GM18861 (cell line): Measurements from ENCODE around the gene BBOF1.
"Not testable (repeated sequence)": the region's sequence is repeated elsewhere in the genome, so short reads cannot be mapped to it uniquely, and the experiment has no call there.

ENCODE experiments used
- ATAC-seq: cut with Tn5 transposase; IDR thresholded peaks from one replicate; pipeline ENCODE4 v1.9.1; 2021; ENCODE audit not compliant: unreplicated experiment

The BBOF1 gene

GRCh38 chr14:74085828-74086227 is 66.7 kb downstream of the BBOF1 start:
- no peak for ATAC-seq

DNA sequence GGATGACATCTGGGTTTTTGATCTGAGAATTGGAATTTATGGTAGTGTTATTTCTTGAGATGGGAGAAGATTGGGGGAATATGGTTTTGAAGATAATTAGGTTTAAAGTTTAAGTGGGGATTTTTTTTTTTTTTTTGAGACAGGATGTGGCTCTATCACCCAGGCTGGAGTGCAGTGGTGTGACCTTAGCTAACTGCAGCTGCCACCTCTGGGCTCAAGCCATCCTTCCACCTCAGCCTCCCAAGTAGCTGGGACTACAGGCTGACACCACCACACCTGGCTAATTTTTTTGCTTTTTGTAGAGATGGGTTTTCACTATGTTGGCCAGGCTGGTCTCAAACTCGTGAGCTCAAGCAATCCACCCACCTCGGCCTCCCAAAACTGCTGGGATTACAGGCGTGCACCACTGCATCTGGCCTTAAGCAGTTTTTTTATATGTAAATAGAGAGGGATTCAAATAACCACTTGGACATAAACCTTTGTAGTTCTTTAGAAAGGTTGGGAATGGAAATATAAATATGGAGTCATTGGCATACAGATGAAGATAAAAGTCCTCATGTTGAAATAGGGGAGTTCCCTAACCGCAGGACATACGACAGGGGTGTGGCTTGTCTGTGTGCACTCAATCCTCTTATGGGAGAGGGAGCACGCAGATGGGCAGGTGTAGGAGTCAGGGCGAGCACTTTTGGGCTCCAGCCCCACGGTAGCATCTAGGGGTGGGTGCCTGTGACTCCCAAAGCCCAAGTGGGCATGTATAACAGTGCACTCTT is 70.3 kb downstream of the BBOF1 start:
- ATAC-seq, result no peak

DNA sequence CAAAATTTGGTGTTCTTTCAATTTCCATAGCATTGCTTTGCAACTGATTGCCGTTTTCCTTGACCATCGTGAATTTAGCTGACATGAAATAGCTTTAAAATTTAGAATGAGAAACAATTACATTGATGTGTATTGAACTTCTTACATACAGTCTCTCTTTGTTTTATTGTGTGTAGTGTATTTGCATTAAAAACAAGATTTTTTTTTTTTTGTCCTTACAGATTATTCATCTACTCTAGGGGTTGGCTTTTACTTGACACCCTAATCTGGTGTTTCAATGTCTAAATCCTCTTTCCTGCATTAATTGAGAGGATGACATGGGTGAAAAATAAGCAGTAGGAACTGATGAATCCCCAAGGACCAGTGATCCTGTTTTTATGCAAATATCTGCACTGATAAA is 86.2 kb downstream of the BBOF1 start:
- no peak for ATAC-seq

GRCh38 chr14:74109369-74109768 is 90.2 kb downstream of the BBOF1 start:
- ATAC-seq, result no peak

- ATAC-seq, result not testable (repeated sequence)
These were observed 92.5 kb downstream of the BBOF1 start for GRCh38 chr14:74111395-74112216.
